Measurements from ENCODE around the gene ZNF559. TPM values are rescaled to one million over a fixed set of nuclear protein-coding genes. Genes with fewer than 3 reads are reported as not detected.

The ZNF559 gene
- total and polyA plus RNA-seq, 8 donors: 3.2 to 19.4 (median 6.8) TPM

GRCh38 chr19:9329999-9330398 lies 6.0 kb downstream of the ZNF559 start:
- Histone ChIP-seq H3K27ac (no peak overlapping the region), H3K9me3 (peaks cover 0 to 5% (median 0%) of the 10 kb centered on the region in 4 donors), H3K36me3 (peaks cover 0 to 5% (median 4%) of the 10 kb centered on the region in 3 donors), H3K4me3 (no peak overlapping the region), H3K27me3 (no peaks in the 10 kb centered on the region), H3K4me1 (no peaks in the 10 kb centered on the region)
- TF ChIP-seq CTCF (IDR thresholded peaks at IDR 0.05): no peak
- ATAC-seq (no peak), DNase-seq (no peak), FAIRE-seq (no peak)
- intact Hi-C loops (cut with DNase I): no loop called here

- no peak overlapping the region for H3K27ac ChIP-seq
- no peak for ATAC-seq
- no peak for FAIRE-seq
- no peak overlapping the region for H3K4me3 ChIP-seq
- no peaks in the 10 kb centered on the region for H3K27me3 ChIP-seq
- intact Hi-C loops (cut with DNase I): no loop called here
- H3K9me3 ChIP-seq: peaks cover 0 to 10% (median 6%) of the 10 kb centered on the region in 4 donors
- no peaks in the 10 kb centered on the region for H3K4me1 ChIP-seq
- WGBS, 2 donors: 93% methylated on average over 6 of the region's 6 CpGs
- DNase-seq: no peak
- H3K36me3 ChIP-seq: peaks cover 0 to 42% (median 26%) of the 10 kb centered on the region in 3 donors
- no peak for TF ChIP-seq CTCF (IDR thresholded peaks at IDR 0.05)
Measured at GRCh38 chr19:9342610-9343304, 18.8 kb downstream of the ZNF559 start.

GRCh38 chr19:9345005-9345404 lies 21.0 kb downstream of the ZNF559 start:
- H3K27me3 ChIP-seq: no peaks in the 10 kb centered on the region
- DNase-seq (no peak), FAIRE-seq (no peak), ATAC-seq (no peak)
- no peaks in the 10 kb centered on the region for H3K4me1 ChIP-seq
- 89 to 92% methylated on average over 2 of the region's 2 CpGs for WGBS, 2 donors
- no peak overlapping the region for H3K27ac ChIP-seq
- H3K4me3 ChIP-seq: no peak overlapping the region
- peaks cover 0 to 32% (median 20%) of the 10 kb centered on the region in 3 donors for H3K36me3 ChIP-seq
- intact Hi-C loops (cut with DNase I): no loop called here
- H3K9me3 ChIP-seq: peaks cover 0 to 10% (median 6%) of the 10 kb centered on the region in 4 donors
- no peak for TF ChIP-seq CTCF (IDR thresholded peaks at IDR 0.05)

GRCh38 chr19:9348253-9348652 lies 24.3 kb downstream of the ZNF559 start:
- no peaks in the 10 kb centered on the region for H3K4me1 ChIP-seq
- intact Hi-C loops (cut with DNase I): no loop called here
- H3K27ac ChIP-seq: no peak overlapping the region
- FAIRE-seq (no peak), ATAC-seq (no peak), DNase-seq (no peak)
- H3K27me3 ChIP-seq: no peaks in the 10 kb centered on the region
- no peak for TF ChIP-seq CTCF (IDR thresholded peaks at IDR 0.05)
- WGBS, 2 donors: 97% methylated on average over 3 of the region's 3 CpGs
- no peak overlapping the region for H3K4me3 ChIP-seq
- H3K9me3 ChIP-seq: no peaks in the 10 kb centered on the region
- H3K36me3 ChIP-seq: peaks cover 0 to 6% (median 5%) of the 10 kb centered on the region in 3 donors

- H3K27ac ChIP-seq: no peak overlapping the region
- FAIRE-seq: no peak
- H3K9me3 ChIP-seq: no peaks in the 10 kb centered on the region
- H3K36me3 ChIP-seq: peaks cover 0 to 2% (median 1%) of the 10 kb centered on the region in 3 donors
- DNase-seq: no peak
- H3K4me1 ChIP-seq: no peaks in the 10 kb centered on the region
- no peak for ATAC-seq
- intact Hi-C loops (cut with DNase I): no loop called here
- H3K27me3 ChIP-seq: no peaks in the 10 kb centered on the region
- no peak for TF ChIP-seq CTCF (IDR thresholded peaks at IDR 0.05)
- H3K4me3 ChIP-seq: no peak overlapping the region
- WGBS, 2 donors: 95 to 96% methylated on average over 22 of the region's 22 CpGs
Measured at GRCh38 chr19:9348671-9349070, 24.7 kb downstream of the ZNF559 start.
